ENCODE results near the gene BMERB1.

GRCh38 chr16:15513156-15513555, 78.8 kb downstream of the BMERB1 start:
- TF ChIP-seq POLR2AphosphoS5 (IDR thresholded peaks at IDR 0.05), result no peak
- TF ChIP-seq POLR2A (IDR thresholded peaks at IDR 0.05), result no peak
- TF ChIP-seq CTCF (IDR thresholded peaks at IDR 0.05 in 8 of 11, conservative IDR thresholded peaks at IDR 0.05 in 3 of 11), result no peak
